Transverse colon (tissue), 4 donors: ENCODE measurements around the gene HOXA3. TPM values are rescaled to one million over a fixed set of nuclear protein-coding genes. Genes with fewer than 3 reads are reported as not detected.

Experiments
- DNase-seq: peaks from one replicate; pipeline ENCODE4 v3.0.0-alpha.2; 2019
- H3K27ac ChIP-seq, 4 donors: fragments of 200-600 bp; sonication (generic); 2 replicates each; pipeline ENCODE4 v1.5.1; 2016 to 2018; ENCODE audit warnings: inconsistent platforms in 4 of 4
- H3K27me3 ChIP-seq: fragments of 200-600 bp; sonication (generic); 2 replicates; pipeline ENCODE4 v1.5.1; 2017; ENCODE audit warnings: inconsistent platforms
- H3K36me3 ChIP-seq, 4 donors: fragments of 200-600 bp; sonication (generic); 2 replicates each; pipeline ENCODE4 v1.5.1; 2017 to 2019; ENCODE audit warnings: inconsistent platforms in 4 of 4
- H3K4me1 ChIP-seq, 4 donors: fragments of 200-600 bp; sonication (generic); 2 replicates each; pipeline ENCODE4 v1.5.1; 2017 to 2020; ENCODE audit warnings: inconsistent platforms in 4 of 4
- H3K4me3 ChIP-seq, 4 donors: fragments of 200-600 bp; sonication (generic); 1 replicate in 1 of 4; 2 replicates in 3 of 4; pipeline versions ENCODE4 v1.5.1 to v1.6.1; 2017 to 2019; ENCODE audit warnings: inconsistent platforms in 4 of 4
- H3K9me3 ChIP-seq, 2 donors: fragments of 200-600 bp; sonication (generic); 2 replicates each; pipeline ENCODE4 v1.5.1; 2017 to 2019; ENCODE audit warnings: inconsistent platforms in 2 of 2
- CTCF ChIP-seq, 5 experiments: fragments of 200-600 bp in 3 of 5; fragments of 450-650 bp in 2 of 5; sonication (generic) in 3 of 5; IDR thresholded peaks; 1 replicate in 2 of 5; 2 replicates in 3 of 5; pipeline ENCODE4 v1.5.1; 2016 to 2017; ENCODE audit warnings: antibody characterized with exemption in 5 of 5, inconsistent platforms in 3 of 5, mild to moderate bottlenecking in 2 of 5, moderate library complexity in 1 of 5
- EP300 ChIP-seq: sonication (generic); formaldehyde crosslinking; IDR thresholded peaks from one replicate; pipeline ENCODE4 v1.6.1; 2017; ENCODE audit warnings: antibody characterized with exemption, low read depth
- POLR2A ChIP-seq: fragments of 450-650 bp; IDR thresholded peaks from one replicate; pipeline ENCODE4 v1.6.1; 2016; ENCODE audit warnings: antibody characterized with exemption, mild to moderate bottlenecking, moderate library complexity
- POLR2AphosphoS5 ChIP-seq, 3 donors: sonication (generic); formaldehyde crosslinking; IDR thresholded peaks; one replicate each; pipeline ENCODE4 v1.6.1; 2016; ENCODE audit warnings: antibody characterized with exemption in 3 of 3
- WGBS, 2 donors: methylation state at CpG; one replicate each; pipeline ENCODE4 v1.1.5; 2018; ENCODE audit warnings: low coverage in 1 of 2; 5-methylcytosine and 5-hydroxymethylcytosine counted together
- in situ Hi-C, 4 donors: fragments of 200-750 bp; cut with MboI; loops; one replicate each; pipeline versions ENCODE4 v1.15.0 to v1.15.1; 2017; ENCODE audit warnings: low sequenced_read_pairs in 3 of 4, low pct_ligation_motif_present in 1 of 4, low pct_unique_long_range_greater_than_20kb in 1 of 4
- intact Hi-C: fragments of 100-400 bp; cut with DNase I; formaldehyde crosslinking; loops from one replicate; pipeline ENCODE4 v1.15.1; 2023; ENCODE audit warnings: low total_unique reads
- total RNA-seq, 4 donors: library from RNA; depleted of rRNA; stranded (reverse); fragments of >200 nt; gene quantifications; one replicate each; pipeline ENCODE4 v1.1.0, GENCODE V29; 2016

HOXA3 gene
- total RNA-seq, 4 donors from 2014 or later = 14.1 to 27.3 (median 15.7) TPM

- peak overlapping the region; percentile 95 to 99 (median 98) for H3K27ac ChIP-seq
- peak; percentile 65 for DNase-seq
These were observed 5.5 kb upstream of the HOXA3 start for GRCh38 chr7:27157702-27158431.

GRCh38 chr7:27156916-27157701 is 4.7 kb upstream of the HOXA3 start:
- H3K4me1 ChIP-seq = peaks cover 24 to 63% (median 44%) of the 10 kb centered on the region in 4 donors
- peaks cover 51% of the 10 kb centered on the region for H3K27me3 ChIP-seq
- H3K27ac ChIP-seq = peak overlapping the region; percentile 95 to 99 (median 98)
- peak; percentile 22 for DNase-seq
- intact Hi-C loops = no loop called here
- H3K9me3 ChIP-seq = no peaks in the 10 kb centered on the region
- in situ Hi-C loops = loop anchor here in 3 of 4 donors (5.0 to 25.0 kb wide), 5 partner anchors 785 to 1295 kb away; no protein-coding TSS in a partner anchor
- WGBS, 2 donors = 18% methylated on average over 22 of the region's 30 CpGs; no CpG with 5 or more reads in 1 of the 2 donors
- TF ChIP-seq EP300 (no peak), POLR2AphosphoS5 (IDR thresholded peaks at IDR 0.05) (no peak), CTCF (IDR thresholded peaks at IDR 0.05) (no peak), POLR2A (no peak)
- H3K36me3 ChIP-seq = no peaks in the 10 kb centered on the region
- peak overlapping the region; percentile 52 to 64 (median 59) for H3K4me3 ChIP-seq

More at GRCh38 chr7:27157702-27158431, 5.5 kb upstream of the HOXA3 start:
- WGBS, 2 donors = 29 to 56% methylated on average over 15 to 30 of the region's 30 CpGs
- in situ Hi-C loops (loop anchor here in 3 of 4 donors (5.0 to 25.0 kb wide), 5 partner anchors 786 to 1296 kb away; no protein-coding TSS in a partner anchor), intact Hi-C loops (no loop called here)
- Histone ChIP-seq H3K9me3 (no peaks in the 10 kb centered on the region), H3K27me3 (peaks cover 45% of the 10 kb centered on the region), H3K4me3 (peak overlapping the region in 3 of 4 donors; percentile 52 to 60 (median 58)), H3K36me3 (no peaks in the 10 kb centered on the region), H3K4me1 (peaks cover 24 to 65% (median 44%) of the 10 kb centered on the region in 4 donors)
- TF ChIP-seq EP300 (no peak), POLR2A (peak; percentile 73), CTCF (IDR thresholded peaks at IDR 0.05) (no peak), POLR2AphosphoS5 (IDR thresholded peaks at IDR 0.05) (peak; percentile 40 to 75 (median 68))

GRCh38 chr7:27156508-27156898 is 4.1 kb upstream of the HOXA3 start, which contains the start of gene HOXA7:
Gene HOXA7, minus strand, starts transcription at chr7:27156675. Its CDS starts 130 bp downstream, at chr7:27156545.
- Histone ChIP-seq H3K36me3 (no peaks in the 10 kb centered on the region), H3K4me3 (peak within 1 kb of the TSS; percentile 52 to 64 (median 59)), H3K4me1 (peaks cover 24 to 57% (median 40%) of the 10 kb centered on the region in 4 donors), H3K9me3 (no peaks in the 10 kb centered on the region), H3K27ac (peak within 1 kb of the TSS; percentile 95 to 99 (median 98)), H3K27me3 (peaks cover 53% of the 10 kb centered on the region)
- DNase-seq = peak; percentile 75
- 0 to 3% methylated on average over 10 to 29 of the region's 33 CpGs for WGBS, 2 donors
- intact Hi-C loops (no loop called here), in situ Hi-C loops (loop anchor here in 3 of 4 donors (5.0 to 25.0 kb wide), 5 partner anchors 784 to 1294 kb away; no protein-coding TSS in a partner anchor)
- TF ChIP-seq POLR2AphosphoS5 (IDR thresholded peaks at IDR 0.05) (peak in 2 of 3 donors; percentile 36 to 61), EP300 (no peak), CTCF (IDR thresholded peaks at IDR 0.05) (peak in 1 of 5 experiments; percentile 3), POLR2A (no peak)
